ENCODE results near the gene AP4M1.

- TF ChIP-seq, protein P1, sequence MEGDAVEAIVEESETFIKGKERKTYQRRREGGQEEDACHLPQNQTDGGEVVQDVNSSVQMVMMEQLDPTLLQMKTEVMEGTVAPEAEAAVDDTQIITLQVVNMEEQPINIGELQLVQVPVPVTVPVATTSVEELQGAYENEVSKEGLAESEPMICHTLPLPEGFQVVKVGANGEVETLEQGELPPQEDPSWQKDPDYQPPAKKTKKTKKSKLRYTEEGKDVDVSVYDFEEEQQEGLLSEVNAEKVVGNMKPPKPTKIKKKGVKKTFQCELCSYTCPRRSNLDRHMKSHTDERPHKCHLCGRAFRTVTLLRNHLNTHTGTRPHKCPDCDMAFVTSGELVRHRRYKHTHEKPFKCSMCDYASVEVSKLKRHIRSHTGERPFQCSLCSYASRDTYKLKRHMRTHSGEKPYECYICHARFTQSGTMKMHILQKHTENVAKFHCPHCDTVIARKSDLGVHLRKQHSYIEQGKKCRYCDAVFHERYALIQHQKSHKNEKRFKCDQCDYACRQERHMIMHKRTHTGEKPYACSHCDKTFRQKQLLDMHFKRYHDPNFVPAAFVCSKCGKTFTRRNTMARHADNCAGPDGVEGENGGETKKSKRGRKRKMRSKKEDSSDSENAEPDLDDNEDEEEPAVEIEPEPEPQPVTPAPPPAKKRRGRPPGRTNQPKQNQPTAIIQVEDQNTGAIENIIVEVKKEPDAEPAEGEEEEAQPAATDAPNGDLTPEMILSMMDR (IDR thresholded peaks at IDR 0.05): no peak
- no peak for TF ChIP-seq POLR2A (IDR thresholded peaks at IDR 0.05)
Measured at GRCh38 chr7:100063376-100063775, 38.1 kb upstream of the AP4M1 start.
